OCI-LY1 (cell line): Measurements from ENCODE around the gene HAS3.

ENCODE experiments used
- H2AFZ ChIP-seq: fragments of 200-600 bp; sonication (generic), shearing (Covaris generic); 2 replicates; pipeline ENCODE4 v1.6.0; 2014; ENCODE audit warnings: antibody characterized with exemption, mild to moderate bottlenecking, low read length
- H3F3A ChIP-seq: fragments of 200-600 bp; sonication (generic), shearing (Covaris generic); 2 replicates; pipeline ENCODE4 v1.6.0; 2014; ENCODE audit warnings: mild to moderate bottlenecking, antibody characterized with exemption, low read length, moderate library complexity; ENCODE audit not compliant: insufficient read depth
- H3K27ac ChIP-seq: fragments of 200-600 bp; sonication (generic); 2 replicates; pipeline ENCODE4 v1.5.1; 2014; ENCODE audit warnings: low read length, mixed run types, mild to moderate bottlenecking, low read depth; ENCODE audit not compliant: poor library complexity, severe bottlenecking
- H3K27me3 ChIP-seq: fragments of 200-600 bp; sonication (generic); 2 replicates; pipeline ENCODE4 v1.6.0; 2014; ENCODE audit warnings: antibody characterized with exemption, mild to moderate bottlenecking, low read length, moderate library complexity; ENCODE audit not compliant: insufficient read depth
- H3K36me3 ChIP-seq: fragments of 200-600 bp; sonication (generic); 2 replicates; pipeline ENCODE4 v1.6.1; 2014; ENCODE audit warnings: mild to moderate bottlenecking, antibody characterized with exemption, low read length, moderate library complexity, mixed read lengths; ENCODE audit not compliant: insufficient read depth
- H3K4me1 ChIP-seq: fragments of 200-600 bp; sonication (generic); 2 replicates; pipeline ENCODE4 v1.5.1; 2014; ENCODE audit warnings: mild to moderate bottlenecking, low read length, moderate library complexity; ENCODE audit not compliant: insufficient read depth, severe bottlenecking
- H3K4me2 ChIP-seq: fragments of 200-600 bp; sonication (generic), shearing (Covaris generic); 2 replicates; pipeline ENCODE4 v1.6.1; 2014; ENCODE audit warnings: low read length
- H3K4me3 ChIP-seq: fragments of 200-600 bp; sonication (generic); 2 replicates; pipeline ENCODE4 v1.5.1; 2014; ENCODE audit warnings: low read length, low read depth, mild to moderate bottlenecking, mixed read lengths; ENCODE audit not compliant: poor library complexity, severe bottlenecking
- H3K79me2 ChIP-seq: fragments of 200-600 bp; shearing (Covaris generic); 2 replicates; pipeline ENCODE4 v1.6.1; 2016; ENCODE audit warnings: mixed run types, low read length, mixed read lengths; ENCODE audit not compliant: insufficient read depth
- H3K9ac ChIP-seq: fragments of 200-600 bp; sonication (generic), shearing (Covaris generic); 2 replicates; pipeline ENCODE4 v1.6.1; 2014; ENCODE audit warnings: mild to moderate bottlenecking, low read length, mixed read lengths
- H3K9me2 ChIP-seq: fragments of 200-600 bp; sonication (generic), shearing (Covaris generic); 2 replicates; pipeline ENCODE4 v1.6.1; 2014; ENCODE audit warnings: low read depth, mild to moderate bottlenecking, low read length, mixed read lengths
- H3K9me3 ChIP-seq: fragments of 200-600 bp; shearing (Covaris generic); 2 replicates; pipeline ENCODE4 v1.6.1; 2014; ENCODE audit warnings: low read length, mixed read lengths
- H4K20me1 ChIP-seq: fragments of 200-600 bp; sonication (generic), shearing (Covaris generic); 2 replicates; pipeline ENCODE4 v1.6.0; 2016; ENCODE audit warnings: mild to moderate bottlenecking, low read length; ENCODE audit not compliant: insufficient read depth
- EZH2 ChIP-seq: fragments of 200-600 bp; sonication (generic), shearing (Covaris generic); IDR thresholded peaks from 2 replicates; pipeline ENCODE4 v1.8.0; 2017; ENCODE audit warnings: borderline replicate concordance, mixed run types, mild to moderate bottlenecking, antibody characterized with exemption, low read length, moderate library complexity, mixed read lengths
- TF ChIP-seq, protein P1 (sequence below): fragments of 200-600 bp; sonication (generic), shearing (Covaris generic); IDR thresholded peaks from 2 replicates; pipeline ENCODE4 v1.5.1; 2017; ENCODE audit warnings: mild to moderate bottlenecking, antibody characterized with exemption, low read length, moderate library complexity, mixed read lengths

Gene HAS3

DNA sequence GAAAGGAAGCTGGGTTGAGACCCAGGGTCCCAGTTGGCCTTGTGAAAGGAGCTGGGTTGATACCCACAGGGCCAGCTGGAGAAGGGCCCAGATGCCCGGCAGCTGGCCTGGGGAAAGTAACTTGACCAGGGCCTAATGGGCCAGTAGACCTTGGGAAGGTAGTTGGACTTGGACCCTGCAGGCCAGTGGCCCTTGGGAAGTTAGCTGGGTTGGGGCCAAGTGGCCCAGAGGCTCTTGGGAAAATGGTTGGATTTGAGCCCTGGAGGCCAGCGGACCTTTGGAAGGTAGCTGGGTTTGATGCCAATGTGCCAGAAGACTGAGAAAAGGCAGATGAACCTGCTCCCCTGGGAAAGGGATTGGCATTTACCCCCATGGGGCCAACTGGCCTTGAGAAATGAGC is 13.5 kb downstream of the HAS3 start:
- peaks cover 54% of the 10 kb centered on the region for H3K36me3 ChIP-seq
- no peaks in the 10 kb centered on the region for H3K9me3 ChIP-seq
- no peaks in the 10 kb centered on the region for H3F3A ChIP-seq
- no peaks in the 10 kb centered on the region for H3K4me1 ChIP-seq
- no peak overlapping the region for H3K4me2 ChIP-seq
- H3K9me2 ChIP-seq: no peaks in the 10 kb centered on the region
- no peaks in the 10 kb centered on the region for H3K27me3 ChIP-seq
- H4K20me1 ChIP-seq: no peaks in the 10 kb centered on the region
- H3K27ac ChIP-seq: no peak overlapping the region
- TF ChIP-seq EZH2: no peak
- TF ChIP-seq, protein P1, sequence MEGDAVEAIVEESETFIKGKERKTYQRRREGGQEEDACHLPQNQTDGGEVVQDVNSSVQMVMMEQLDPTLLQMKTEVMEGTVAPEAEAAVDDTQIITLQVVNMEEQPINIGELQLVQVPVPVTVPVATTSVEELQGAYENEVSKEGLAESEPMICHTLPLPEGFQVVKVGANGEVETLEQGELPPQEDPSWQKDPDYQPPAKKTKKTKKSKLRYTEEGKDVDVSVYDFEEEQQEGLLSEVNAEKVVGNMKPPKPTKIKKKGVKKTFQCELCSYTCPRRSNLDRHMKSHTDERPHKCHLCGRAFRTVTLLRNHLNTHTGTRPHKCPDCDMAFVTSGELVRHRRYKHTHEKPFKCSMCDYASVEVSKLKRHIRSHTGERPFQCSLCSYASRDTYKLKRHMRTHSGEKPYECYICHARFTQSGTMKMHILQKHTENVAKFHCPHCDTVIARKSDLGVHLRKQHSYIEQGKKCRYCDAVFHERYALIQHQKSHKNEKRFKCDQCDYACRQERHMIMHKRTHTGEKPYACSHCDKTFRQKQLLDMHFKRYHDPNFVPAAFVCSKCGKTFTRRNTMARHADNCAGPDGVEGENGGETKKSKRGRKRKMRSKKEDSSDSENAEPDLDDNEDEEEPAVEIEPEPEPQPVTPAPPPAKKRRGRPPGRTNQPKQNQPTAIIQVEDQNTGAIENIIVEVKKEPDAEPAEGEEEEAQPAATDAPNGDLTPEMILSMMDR: no peak
- no peak overlapping the region for H3K4me3 ChIP-seq
- no peak overlapping the region for H3K9ac ChIP-seq
- no peak overlapping the region for H2AFZ ChIP-seq
- H3K79me2 ChIP-seq: no peaks in the 10 kb centered on the region

DNA sequence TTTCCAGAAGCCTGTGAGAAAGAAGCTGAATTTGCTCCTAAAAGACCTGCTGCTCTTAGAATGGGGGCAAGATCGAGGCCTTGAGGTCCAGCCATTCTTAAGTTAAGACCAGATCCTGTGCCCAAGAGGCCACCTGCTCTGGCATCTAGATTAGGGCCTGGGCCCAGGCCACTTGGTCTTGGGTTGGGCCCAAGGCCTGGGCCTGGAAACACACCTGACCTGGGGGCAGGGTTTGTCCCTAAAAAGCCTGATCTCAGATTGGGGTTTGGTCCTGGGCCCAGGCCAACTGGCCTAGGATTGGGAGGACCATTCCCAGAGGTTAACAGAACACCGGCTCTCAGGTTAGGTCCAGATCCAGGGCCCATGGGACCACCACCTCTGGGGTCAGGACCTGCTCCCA is 14.1 kb downstream of the HAS3 start:
- H3K4me3 ChIP-seq: no peak overlapping the region
- no peaks in the 10 kb centered on the region for H3K27me3 ChIP-seq
- no peaks in the 10 kb centered on the region for H3F3A ChIP-seq
- no peak overlapping the region for H3K9ac ChIP-seq
- H3K27ac ChIP-seq: no peak overlapping the region
- H3K4me1 ChIP-seq: no peaks in the 10 kb centered on the region
- H2AFZ ChIP-seq: no peak overlapping the region
- no peaks in the 10 kb centered on the region for H3K9me3 ChIP-seq
- no peak overlapping the region for H3K4me2 ChIP-seq
- no peaks in the 10 kb centered on the region for H3K79me2 ChIP-seq
- TF ChIP-seq EZH2: no peak
- TF ChIP-seq, protein P1: no peak
- peaks cover 54% of the 10 kb centered on the region for H3K36me3 ChIP-seq
- H3K9me2 ChIP-seq: no peaks in the 10 kb centered on the region
- no peaks in the 10 kb centered on the region for H4K20me1 ChIP-seq

DNA sequence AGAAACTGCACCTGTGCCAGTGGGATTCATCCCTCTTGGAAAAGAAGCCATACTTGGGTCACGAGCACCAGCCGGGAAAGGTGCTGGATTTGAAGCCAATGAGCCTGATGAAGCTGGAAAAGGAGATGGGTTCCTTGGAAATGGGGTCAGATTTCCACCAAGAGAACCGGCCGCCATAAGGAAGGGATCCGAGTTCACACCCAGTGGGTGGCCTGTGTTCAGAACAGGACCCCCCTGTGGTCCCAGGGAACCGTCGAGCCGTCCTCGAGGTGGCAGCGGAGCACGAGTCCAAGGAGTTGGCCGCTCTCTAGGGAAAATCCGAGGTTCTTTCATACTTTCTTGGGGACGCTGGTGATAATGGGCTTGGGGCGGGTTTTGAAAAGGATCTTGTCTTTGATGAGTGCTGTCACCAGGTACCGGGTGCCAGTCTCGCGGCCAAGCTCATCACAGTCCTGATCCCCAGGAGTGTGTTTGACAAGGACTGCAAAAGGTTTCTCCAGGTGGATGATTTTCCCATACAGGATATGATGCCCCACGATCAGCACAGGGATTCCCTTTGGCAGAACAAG is 14.7 kb downstream of the HAS3 start:
- TF ChIP-seq, protein P1: no peak
- no peak for TF ChIP-seq EZH2
- Histone ChIP-seq H3K36me3 (peaks cover 54% of the 10 kb centered on the region), H4K20me1 (no peaks in the 10 kb centered on the region)

More for the DNA sequence above, 14.7 kb downstream of the HAS3 start:
- Histone ChIP-seq H3K9ac (no peak overlapping the region), H3K9me3 (no peaks in the 10 kb centered on the region), H3F3A (no peaks in the 10 kb centered on the region), H3K4me1 (no peaks in the 10 kb centered on the region), H3K4me2 (no peak overlapping the region), H3K9me2 (no peaks in the 10 kb centered on the region), H3K27me3 (no peaks in the 10 kb centered on the region), H3K79me2 (0 out of 2 replicates have a peak, but pooled peaks cover 2% of the 10 kb centered on the region), H2AFZ (no peak overlapping the region), H3K4me3 (no peak overlapping the region), H3K27ac (no peak overlapping the region)
